ENCODE measurements around the gene FNBP1L. TPM values are rescaled to one million over a fixed set of nuclear protein-coding genes. Genes with fewer than 3 reads are reported as not detected.

The FNBP1L gene
- total RNA-seq, 1 donor from 2014 or later = 50.0 TPM

DNA sequence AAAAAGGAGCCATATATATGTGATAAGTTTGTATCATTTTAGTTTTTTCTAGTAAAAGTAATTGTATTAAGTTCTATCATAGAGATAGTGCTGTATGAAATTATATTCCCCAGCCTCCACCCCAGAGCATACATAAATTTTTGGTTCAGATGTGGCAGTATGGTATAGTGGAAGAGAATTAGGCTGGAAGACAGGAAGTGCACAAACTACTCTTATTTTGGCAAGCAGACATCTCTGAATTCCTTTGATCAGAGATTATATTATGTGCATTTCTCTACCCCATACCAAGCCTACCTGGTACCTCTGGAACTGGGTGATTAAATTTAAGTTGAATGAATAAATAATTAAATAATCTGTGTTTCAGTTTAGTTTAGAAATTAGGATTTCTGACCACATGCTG is 55.9 kb downstream of the FNBP1L start:
- no peak for DNase-seq
- intact Hi-C loops (cut with DNase I) = no loop called here
- Histone ChIP-seq H3K9me3 (no peaks in the 10 kb centered on the region), H3K36me3 (no peaks in the 10 kb centered on the region), H3K27ac (no peak overlapping the region), H3K4me1 (no peaks in the 10 kb centered on the region), H3K27me3 (no peaks in the 10 kb centered on the region), H3K4me3 (no peak overlapping the region)
- no peak for ATAC-seq
- TF ChIP-seq, protein P1, sequence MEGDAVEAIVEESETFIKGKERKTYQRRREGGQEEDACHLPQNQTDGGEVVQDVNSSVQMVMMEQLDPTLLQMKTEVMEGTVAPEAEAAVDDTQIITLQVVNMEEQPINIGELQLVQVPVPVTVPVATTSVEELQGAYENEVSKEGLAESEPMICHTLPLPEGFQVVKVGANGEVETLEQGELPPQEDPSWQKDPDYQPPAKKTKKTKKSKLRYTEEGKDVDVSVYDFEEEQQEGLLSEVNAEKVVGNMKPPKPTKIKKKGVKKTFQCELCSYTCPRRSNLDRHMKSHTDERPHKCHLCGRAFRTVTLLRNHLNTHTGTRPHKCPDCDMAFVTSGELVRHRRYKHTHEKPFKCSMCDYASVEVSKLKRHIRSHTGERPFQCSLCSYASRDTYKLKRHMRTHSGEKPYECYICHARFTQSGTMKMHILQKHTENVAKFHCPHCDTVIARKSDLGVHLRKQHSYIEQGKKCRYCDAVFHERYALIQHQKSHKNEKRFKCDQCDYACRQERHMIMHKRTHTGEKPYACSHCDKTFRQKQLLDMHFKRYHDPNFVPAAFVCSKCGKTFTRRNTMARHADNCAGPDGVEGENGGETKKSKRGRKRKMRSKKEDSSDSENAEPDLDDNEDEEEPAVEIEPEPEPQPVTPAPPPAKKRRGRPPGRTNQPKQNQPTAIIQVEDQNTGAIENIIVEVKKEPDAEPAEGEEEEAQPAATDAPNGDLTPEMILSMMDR (IDR thresholded peaks at IDR 0.05) = no peak

DNA sequence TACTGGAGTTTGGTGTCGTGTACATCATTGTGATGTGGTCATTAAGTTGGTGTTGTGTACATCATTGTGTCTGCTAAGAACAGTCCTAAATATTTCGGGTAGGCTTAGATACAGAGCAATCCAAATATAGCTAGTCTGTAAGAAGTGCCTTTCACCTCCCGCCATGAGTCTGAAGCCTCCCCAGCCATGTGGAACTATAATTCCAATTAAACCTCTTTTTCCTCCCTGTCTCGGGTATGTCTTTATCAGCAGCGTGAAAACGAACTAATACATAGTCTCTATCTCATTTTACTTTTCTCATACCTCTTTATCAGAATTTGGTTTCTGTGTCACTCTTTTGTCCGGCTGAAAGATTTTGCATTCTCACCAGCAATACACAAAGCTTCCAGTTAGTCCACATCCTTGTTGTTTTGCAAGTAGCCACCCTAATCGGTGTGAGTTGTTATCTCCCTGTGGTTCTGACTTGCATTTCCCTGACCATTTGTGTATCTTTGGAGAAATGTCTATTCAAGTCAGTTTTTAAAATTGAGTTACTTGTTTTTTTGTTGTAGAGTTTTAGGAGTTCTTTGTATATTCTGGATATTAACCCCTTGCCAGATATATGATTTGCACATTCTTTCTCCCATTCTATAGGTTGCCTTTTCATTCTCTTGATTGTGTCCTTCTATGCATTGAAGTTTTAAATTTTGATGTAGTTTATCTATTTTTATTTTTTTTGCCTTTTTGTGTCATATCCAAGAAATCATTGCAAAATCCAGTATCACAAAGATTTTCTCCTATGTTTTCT is 56.5 kb downstream of the FNBP1L start:
- no peak for ATAC-seq
- Histone ChIP-seq H3K4me1 (no peaks in the 10 kb centered on the region), H3K27ac (peak overlapping the region; percentile 43), H3K4me3 (no peak overlapping the region), H3K36me3 (no peaks in the 10 kb centered on the region), H3K9me3 (no peaks in the 10 kb centered on the region), H3K27me3 (no peaks in the 10 kb centered on the region)
- intact Hi-C loops (cut with DNase I) = no loop called here
- DNase-seq = no peak
- TF ChIP-seq, protein P1 (IDR thresholded peaks at IDR 0.05) = no peak

DNA sequence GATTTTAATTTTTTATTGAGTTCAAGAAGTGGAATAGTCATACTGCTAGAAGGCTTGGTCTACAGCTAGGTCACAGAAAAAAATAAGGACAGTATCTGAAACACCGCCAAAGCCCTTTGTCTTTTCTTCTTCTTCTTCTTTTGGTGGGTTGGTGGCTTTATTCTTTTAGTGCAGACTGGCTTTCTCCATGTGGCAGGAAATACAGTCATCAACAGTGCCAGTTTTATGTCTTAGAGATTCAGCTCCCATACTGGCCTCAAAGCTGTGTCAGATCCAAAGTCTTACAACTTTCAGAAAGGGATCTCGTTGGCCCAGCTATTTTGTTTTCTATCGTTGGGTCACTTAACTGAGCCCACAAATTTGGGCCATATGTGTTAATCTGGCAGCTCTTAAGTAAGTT is 58.2 kb downstream of the FNBP1L start:
- Histone ChIP-seq H3K27ac (peak overlapping the region; percentile 43), H3K27me3 (no peaks in the 10 kb centered on the region)

DNA sequence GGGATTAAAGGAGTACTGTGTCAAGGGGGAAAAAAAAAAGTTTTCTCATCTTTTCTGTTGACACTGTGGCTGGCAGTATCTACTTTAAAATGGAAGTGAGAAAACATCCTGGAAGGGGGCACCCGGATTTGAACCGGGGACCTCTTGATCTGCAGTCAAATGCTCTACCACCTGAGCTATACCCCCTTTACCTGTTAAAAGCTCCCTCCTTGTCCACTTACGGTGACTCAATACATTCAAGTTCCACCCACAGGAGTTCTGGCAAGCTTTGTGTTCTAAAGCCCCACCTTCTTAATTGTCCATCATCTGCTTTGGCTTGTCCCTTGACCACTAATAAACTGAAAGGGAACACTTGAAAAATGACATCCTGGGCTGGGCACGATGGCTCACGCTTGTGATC is 68.2 kb downstream of the FNBP1L start:
- no peak for DNase-seq
- Histone ChIP-seq H3K36me3 (no peaks in the 10 kb centered on the region), H3K4me1 (no peaks in the 10 kb centered on the region), H3K4me3 (no peak overlapping the region), H3K9me3 (no peaks in the 10 kb centered on the region), H3K27me3 (no peaks in the 10 kb centered on the region), H3K27ac (no peak overlapping the region)
- intact Hi-C loops (cut with DNase I) = no loop called here
- TF ChIP-seq, protein P1 (IDR thresholded peaks at IDR 0.05) = no peak
- no peak for ATAC-seq

More for the DNA sequence above, 58.2 kb downstream of the FNBP1L start:
- no peak overlapping the region for H3K4me3 ChIP-seq
- DNase-seq (no peak), ATAC-seq (no peak)
- no peaks in the 10 kb centered on the region for H3K4me1 ChIP-seq
- no peaks in the 10 kb centered on the region for H3K9me3 ChIP-seq
- intact Hi-C loops (cut with DNase I) = no loop called here
- TF ChIP-seq, protein P1 (IDR thresholded peaks at IDR 0.05) = no peak
- H3K36me3 ChIP-seq = no peaks in the 10 kb centered on the region

DNA sequence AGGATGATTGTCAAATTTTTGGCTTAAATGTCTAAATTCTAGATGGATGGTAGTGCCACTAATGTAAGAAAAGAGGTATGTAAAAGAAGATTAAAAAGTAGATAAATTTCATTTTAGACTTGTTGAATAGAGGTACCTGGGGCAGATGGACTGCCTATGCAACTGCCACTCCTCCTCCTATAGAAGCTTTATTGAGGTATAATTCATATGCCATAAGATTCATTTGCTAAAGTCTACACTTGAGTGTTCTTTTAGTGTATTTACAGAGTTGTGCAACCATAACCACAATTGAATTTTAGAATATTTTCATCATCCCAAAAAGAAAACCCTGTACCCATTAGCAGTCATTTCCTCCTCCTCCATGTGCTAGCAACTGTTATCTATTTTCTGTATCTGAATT is 70.6 kb downstream of the FNBP1L start:
- ATAC-seq = no peak

More for the DNA sequence above, 70.6 kb downstream of the FNBP1L start:
- DNase-seq = no peak
- H3K4me3 ChIP-seq = no peak overlapping the region
- no peaks in the 10 kb centered on the region for H3K4me1 ChIP-seq
- no peak overlapping the region for H3K27ac ChIP-seq
- H3K27me3 ChIP-seq = no peaks in the 10 kb centered on the region
- TF ChIP-seq, protein P1 (IDR thresholded peaks at IDR 0.05) = no peak
- H3K9me3 ChIP-seq = no peaks in the 10 kb centered on the region
- intact Hi-C loops (cut with DNase I) = no loop called here
- H3K36me3 ChIP-seq = no peaks in the 10 kb centered on the region
